Hepatic stellate cell (primary cell): ENCODE results near the gene SIRPG.
"Not testable (repeated sequence)": the region's sequence is repeated elsewhere in the genome, so short reads cannot be mapped to it uniquely, and the experiment has no call there.

Experiments used
- DNase-seq: peaks from one replicate; pipeline ENCODE4 v3.0.0; 2011; ENCODE audit warnings: low spot score

SIRPG gene

DNA sequence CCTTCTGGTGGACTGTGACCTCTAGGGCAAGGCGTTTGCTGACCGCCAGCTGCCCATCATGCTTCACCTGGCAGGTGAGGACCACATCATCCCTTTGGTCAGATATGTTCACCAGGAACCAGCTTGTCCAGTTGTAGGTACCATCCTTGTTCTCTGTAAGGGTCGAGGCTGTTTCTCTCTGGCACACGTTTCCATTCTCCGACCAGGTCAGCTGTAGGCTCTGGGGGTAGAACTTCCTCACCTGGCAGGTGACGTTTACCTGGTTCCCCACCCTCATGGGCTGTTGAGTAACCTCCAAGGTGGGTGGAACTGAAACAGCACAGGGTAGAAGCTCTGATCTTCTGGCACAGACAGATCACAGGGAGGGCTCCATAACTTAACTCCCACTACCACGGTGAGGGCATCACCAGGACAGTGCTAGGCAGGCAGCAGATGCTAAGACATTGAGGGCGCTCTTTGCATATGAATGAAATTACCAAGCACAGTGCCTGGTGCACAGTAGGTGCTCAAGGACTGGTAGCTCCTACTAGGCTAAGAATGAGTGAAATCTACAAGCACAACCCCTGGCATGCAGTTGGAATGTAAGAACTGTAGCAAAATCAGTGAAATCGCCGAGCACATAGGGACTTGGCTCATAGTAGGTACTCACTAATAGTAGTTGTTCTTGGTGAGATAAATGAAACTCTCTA, 22.1 kb downstream of the SIRPG start:
- no peak for DNase-seq

DNA sequence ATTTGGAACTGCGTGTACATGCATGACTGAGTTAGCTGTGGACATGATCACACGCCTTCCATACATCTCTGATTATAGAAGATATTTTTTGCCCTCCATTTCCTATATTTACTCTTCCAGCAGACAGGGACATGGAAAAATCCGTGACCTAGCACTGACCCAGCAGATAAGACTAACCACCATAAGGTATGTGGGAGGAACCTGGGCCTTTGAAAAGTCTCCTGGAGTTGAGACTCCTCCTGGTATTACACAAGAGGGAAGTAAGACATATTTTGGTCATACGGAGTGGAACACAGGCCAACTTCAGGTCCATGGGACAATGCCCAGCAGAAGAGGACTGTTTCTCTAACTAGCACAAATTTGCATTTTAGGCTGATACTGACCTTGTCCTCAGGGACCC, 24.0 kb downstream of the SIRPG start:
- DNase-seq = no peak

DNA sequence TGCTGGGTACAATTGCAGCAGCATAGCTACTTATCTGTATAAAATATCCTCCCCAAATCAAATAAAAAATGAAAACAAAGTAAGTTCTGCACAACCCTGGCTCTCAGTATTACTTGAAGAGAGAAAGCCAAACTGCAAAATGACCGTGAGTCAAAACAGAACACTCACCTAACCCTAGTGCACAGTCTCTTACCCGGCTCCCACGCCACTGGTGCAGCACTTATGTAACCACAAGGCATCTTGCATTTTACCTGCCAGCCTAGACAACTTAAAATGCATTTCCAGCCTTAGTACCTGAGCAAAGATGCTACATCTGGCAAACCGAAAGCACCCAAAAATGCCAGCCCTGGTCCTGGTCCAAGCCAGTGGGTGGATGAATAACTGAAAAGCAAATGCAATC, 25.4 kb downstream of the SIRPG start:
- DNase-seq = no peak

DNA sequence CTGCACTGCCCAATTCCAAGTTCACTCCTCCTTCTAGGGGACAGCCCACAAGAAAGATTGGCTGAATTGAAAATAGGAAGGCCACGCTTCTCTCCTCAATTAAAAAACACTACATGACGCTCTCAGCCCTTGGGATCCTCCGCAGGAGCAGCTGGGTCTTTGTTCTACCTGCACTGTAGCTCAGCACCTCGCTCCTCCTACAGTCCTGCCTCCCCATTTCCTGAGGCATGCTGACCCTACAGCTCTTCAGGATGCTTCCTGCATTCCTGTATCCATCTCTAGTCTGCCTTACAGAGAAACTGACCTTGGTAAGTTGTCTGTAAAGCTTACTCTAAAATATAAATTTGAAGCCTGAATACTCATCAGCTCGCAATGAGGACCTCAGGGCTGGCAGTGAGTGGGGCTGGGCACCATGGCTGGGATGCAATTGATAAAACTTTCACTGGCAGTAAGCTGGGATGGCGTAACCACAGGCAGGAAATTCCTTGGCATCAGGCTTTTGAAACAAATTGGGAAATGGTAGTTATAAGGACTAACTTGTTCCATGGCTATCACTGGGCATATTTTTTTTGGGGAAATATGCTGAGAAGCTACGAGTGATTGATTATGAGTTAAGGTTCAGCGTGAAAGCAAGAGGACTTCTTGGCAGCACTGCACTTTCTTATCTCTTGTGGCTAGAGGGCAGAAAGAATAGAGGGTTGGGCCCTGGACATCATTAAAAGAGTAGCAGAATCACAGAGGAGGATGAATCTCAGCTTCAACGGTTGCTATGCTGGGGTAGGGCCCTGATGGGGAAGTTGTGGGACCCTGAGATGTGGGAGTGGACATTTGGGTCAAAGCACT, 26.0 kb downstream of the SIRPG start:
- no peak for DNase-seq

DNA sequence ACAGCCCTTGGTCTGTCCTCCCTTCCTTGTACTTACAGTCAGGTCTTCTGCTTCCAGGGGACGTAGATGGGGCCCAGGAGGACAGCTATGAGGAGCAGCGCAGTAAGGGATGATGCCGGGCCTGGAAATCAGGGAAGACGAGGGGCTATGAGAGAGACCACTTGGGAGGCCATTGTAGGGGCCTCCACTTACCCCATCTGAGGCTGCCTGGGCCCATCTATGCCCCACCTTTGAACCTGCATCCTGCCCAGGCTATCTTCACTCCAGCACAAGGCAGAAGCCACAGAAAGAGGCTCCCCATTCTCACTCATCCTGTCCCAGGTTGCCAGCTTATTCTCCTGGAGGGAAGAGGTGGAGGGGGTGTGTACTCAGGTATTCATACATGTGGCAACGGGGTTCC, 27.4 kb downstream of the SIRPG start:
- no peak for DNase-seq

DNA sequence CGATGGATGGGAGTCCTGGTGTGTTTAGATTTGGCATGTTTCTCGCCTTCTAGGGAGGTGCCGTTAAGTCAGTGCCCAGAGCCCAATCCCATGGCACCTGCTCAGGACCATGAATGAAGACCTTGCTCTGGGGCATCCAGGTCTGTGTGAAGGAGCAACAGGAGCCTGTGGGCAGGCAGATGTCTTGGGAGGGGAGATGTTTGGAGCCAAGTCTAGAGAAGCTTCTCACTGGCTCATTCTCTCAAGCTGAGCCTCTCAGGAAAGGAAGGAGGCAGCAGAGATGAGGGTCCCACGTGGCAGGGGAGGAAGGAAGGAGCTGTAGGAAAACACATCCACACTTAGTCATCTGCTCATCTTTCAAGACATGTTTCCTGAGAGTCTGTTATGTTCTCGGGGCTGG, 28.3 kb downstream of the SIRPG start:
- no peak for DNase-seq

DNA sequence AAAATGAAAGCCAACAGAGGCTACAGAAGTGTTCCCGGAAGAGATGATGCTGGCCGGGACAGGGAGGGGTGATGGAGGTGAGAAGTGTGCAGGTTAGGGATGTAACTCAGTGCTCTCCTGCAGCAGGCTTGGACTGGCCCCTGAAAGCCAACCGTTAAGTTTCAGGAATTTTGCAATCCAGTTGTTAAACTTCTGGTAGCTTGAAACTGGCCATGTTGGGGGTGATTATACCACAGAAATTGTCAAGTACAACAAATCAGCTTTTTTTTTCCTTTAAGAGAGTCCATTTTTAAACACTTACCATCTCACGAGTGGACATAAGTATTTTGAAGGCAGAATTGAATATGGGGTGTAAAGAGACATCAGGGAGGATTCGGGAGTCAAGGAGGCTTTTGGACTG, 29.0 kb downstream of the SIRPG start:
- no peak for DNase-seq

DNA sequence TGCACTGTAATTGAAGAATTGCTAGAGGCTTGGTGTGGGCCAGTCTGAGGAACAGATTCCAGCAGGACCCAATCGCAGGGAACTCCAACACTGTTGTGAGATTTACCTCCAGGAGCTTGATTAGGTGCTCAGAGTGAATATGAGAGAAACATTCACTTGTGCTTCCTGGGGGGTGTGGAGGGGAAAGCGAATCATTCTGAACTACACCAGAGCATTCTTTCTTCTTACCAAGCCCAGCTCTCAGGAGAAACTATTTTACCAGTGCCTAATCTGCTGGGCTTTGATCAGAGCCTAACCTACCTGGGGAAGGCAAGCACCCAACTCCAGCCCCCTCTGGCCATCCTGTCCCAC, 30.4 kb downstream of the SIRPG start:
- no peak for DNase-seq

DNA sequence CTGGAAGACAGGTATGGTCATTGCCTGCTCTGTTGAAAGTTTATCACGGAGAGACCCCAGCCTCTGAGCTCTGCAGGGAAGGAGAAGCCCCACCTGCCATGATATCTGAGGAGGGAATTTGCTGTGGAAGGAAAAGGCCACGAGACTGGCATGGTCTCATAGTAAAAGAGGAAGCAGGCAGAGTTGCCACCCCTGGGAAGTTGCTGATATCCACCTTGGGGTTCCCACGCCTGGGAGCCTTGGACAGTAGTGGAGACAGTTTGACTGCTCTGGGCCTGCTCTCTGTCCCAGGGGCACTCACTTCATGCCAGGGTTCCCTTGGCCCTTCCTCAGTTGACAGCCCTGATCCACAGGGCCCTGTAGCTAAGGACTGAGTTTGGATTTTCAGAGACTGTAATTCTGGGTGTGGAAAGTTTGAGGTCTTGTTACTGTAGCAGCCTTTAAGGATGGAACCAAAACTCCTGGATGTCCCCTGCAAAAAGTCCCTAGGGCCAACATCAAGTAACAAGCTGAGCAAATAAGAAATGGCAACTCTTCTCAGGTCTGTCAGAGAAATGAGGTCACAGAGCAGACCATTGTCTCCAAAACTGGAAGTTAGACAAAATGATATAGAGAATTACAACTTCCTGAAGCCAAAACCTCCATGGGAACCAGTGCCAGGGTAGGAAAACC, 30.9 kb downstream of the SIRPG start:
- no peak for DNase-seq

DNA sequence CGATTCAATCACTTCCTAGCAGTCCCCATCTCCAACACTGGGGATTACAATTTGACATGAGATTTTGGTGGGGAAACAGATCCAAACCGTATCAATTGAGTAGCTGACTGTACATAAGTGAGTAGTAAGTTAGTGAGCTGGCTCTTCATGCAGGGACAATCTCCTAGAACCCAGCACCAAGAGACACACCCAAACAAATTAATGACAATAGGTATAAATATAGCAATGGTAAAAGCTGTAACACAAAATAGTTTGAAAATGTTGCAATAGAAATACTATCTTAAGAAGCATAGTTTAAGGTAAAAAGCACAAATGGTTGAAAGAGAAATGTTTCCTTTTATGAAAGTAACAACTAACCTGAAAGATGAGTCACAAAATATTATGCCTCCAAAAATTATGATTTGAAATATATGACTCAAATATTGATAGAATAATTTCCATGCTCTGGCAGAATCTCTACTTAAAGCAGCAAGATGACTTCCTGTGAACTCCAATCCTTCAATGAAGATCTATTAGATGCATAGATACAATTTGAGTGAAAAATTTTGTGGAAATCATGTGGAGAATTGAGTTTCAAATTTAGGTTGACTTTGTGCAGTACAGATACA, 32.4 kb downstream of the SIRPG start:
- DNase-seq = no peak

DNA sequence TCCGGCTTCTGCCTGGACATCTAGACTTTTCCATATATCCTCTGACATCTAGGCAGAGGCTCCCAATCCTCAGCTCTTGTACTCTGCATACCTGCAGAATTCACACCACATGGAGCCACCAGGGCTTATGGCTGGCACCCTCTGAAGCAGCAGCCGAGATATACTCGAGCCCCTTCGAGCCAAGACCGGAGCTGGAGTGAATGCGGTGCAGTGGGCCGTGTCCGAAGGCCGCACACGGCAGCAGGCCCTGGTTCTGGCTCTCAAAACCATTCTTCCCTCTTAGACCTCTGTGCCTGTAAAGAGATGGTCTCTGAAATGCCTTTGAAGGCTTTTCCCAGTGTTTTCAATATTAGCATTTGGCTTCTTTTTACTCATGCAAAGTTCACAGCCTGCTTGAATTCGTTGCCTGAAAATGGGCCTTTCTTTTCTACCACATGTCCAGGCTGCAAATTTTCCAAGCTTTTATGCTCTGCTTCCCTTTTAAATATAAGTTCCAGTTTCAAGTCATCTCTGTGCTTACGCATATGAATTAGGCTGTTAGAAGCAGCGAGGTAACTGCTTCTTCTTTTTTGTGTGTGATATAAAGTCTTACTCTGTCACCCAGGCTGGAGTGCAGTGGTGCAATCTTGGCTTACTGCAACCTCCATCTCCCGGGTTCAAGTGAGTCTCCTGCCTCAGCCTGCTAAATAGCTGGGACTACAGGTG, 33.9 kb downstream of the SIRPG start:
- no peak for DNase-seq

DNA sequence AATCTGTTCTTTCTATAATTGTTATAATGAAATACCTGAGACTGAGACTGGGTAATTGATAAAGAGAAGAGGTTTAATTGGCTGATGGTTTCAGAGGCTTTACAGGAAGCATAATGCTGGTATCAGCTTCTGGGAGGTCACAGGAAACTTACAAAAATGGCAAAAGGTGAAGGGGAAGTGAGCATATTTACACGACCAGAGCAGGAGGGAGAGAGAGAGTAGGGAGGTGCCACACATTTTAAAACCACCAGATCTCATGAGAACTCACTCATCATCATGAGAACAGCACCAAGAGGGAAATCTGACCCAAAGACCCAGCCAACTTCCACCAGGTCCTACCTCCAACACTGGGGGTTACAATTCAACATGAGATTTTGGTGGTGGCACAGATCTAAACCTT, 35.1 kb downstream of the SIRPG start:
- DNase-seq = no peak

DNA sequence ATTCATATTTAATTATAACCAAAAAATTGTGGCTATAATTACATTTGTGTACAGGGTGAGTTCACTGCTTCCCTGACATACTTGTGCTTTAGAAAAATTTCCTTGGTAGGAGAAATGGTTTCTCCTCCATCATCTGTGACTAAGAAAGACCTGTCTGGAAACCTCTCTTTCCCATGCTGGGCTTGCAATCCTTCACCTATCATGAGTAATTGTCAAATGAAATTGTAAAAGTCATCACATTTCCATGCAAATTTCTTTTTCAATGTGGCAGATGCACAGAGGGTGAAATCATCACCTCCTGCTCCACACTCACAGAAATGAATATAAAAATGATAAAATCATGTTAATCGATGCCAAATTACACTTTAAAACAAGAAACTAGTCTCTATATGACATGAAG, 36.3 kb downstream of the SIRPG start:
- no peak for DNase-seq

DNA sequence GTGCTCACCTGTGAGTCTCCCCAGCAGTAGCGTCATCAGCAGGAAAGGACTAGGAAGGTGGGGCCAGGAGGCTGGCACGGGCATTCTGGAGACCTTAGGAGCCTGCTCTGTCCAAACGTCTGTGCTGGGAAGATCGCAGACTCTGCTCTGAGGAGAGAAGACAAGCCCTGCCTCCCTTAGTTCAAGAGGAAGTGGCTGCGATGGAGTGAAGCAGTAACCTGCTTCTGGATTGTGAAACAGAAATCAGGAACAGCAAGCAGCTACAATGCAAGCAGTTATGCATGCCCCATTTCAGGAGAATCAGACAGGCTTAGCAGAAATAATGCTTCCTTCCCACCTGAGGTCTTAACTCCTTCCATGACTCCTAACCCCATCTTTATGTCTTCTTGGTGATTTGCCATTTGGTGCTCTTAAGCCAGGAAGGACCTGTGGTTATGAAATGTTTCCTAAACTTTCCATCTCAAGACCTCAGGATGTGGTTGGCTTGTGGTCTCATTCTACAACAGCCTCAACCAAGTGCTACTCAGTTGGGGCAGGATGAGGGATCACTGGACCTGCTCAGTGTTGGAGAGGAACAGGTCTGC, 37.6 kb downstream of the SIRPG start, which contains the start of gene SIRPB1:
Gene SIRPB1 (minus strand): TSS at position 149 of the 584 bp plus-strand sequence. CDS start 65 bp downstream, at position 84.
- no peak for DNase-seq

DNA sequence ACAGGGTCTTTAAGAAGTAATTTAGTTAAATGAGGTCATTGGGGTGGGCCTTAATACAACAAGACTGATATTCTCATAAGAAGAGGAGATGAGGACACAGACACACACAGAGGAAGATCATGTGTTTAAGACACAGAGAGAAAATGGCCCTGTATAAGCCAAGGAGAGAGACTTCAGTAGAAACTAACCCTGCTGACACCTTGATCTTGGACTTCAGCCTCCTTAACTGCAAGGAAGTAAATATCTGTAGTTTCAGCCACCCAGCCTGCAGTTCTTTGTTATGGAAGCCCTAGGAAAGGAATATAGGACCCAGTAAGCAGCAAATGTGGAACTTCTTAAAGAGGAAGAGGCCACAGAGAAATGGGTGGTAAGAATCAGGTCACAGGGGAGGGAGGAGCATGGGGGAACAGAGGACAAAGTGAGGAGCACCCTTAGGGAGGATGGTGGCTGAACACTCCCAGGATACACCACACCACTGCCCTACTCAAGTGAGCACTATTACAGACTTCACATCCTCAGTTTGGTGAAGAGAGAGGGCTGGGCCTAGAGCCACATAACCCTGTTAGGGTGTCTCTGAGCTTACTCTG, 38.5 kb downstream of the SIRPG start:
- DNase-seq = no peak

DNA sequence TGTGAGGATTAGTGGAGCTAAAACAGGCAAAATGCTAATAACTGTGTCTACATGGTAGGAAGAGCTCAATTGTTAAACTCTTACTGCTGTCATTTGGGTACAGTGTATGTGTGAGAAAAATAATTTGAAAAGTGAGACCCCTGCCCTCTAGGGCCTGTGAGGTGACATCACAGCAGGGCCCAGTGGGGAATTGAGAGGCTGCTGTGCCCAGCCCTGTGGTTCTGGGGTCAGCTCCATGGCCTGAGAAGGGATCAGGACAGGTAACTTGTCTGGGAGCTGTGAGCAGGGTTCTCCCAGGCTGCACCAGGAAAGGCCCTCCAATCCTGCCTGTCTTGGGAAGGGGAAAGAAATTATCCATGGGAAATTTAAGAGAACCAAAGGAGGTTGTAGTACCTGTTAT, 39.1 kb downstream of the SIRPG start:
- no peak for DNase-seq

DNA sequence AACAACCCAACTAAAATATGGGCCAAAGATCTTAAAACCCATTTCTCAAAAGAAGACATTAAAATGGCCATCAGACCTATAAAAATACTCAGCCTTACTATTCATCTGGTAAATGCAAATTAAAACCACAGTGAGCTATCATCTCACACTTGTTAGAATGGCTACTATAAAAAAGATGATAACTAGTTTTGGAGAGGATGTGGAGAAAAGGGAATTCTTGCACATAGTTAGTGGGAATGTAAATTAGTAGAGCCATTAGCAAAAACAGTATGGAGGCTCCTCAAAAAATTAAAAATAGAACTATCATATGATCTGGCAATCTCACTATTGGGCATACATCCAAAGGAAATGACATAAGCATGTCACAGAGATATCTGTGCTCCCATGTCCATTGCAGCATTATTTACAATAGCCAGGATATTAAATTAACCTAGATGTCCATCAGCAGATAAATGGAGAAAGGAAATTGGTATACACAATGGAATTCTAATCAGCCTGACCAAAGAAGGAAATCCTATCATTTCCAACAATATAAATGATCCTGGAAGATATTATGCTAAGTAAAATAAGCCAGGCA, 40.6 kb downstream of the SIRPG start:
- DNase-seq = no peak

DNA sequence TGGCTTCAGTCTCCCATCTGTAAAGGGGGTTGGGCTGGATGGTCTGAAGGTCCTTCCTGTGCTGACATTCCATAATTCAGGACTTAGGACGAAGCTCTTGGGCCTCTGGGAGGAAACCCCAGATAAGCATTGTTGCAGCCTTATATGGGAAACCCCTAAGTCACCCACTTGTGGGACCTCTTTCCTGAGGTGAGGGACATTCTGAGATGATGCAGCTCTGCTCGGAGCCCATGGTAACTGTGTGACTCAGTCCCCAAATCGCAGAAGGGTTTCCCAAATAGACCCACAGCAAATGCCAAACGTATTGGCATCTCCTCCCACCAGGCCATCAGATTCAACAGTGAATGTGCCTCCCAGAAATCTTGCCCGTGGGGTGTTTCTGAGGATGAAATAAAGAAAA, 47.2 kb downstream of the SIRPG start:
- not testable (repeated sequence) for DNase-seq

DNA sequence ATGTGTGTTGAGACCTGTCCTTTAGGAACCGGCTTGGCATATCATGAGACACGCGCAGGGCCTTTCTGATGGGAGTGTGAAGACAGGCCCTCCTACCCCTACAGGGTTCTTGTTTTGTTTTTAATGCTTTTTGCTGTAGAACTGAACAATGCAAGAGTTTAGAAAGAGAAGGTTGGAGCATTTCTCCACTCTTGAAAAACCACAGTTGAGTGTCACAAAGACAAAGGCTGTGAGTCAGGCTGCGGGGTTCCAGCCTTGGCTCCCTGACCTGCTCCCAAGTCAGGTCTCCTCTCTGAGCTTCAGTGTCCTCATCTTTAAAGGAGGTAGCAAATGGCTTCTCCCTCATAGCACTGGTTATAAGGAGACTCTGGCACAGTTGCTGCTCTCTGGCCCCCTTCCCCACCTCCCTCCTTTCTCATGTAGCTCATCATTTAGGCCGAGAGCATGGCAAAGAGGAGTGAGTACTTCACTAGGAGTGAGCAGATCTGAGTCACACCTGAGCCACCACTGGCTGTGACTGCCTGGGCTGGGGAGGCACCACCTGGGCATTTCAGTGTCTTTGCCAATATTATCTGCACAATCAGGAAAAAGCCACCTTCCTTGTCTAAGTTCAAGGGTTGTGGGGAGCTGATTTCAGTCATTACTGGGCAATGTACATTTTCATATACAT, 48.8 kb downstream of the SIRPG start:
- DNase-seq = not testable (repeated sequence)

DNA sequence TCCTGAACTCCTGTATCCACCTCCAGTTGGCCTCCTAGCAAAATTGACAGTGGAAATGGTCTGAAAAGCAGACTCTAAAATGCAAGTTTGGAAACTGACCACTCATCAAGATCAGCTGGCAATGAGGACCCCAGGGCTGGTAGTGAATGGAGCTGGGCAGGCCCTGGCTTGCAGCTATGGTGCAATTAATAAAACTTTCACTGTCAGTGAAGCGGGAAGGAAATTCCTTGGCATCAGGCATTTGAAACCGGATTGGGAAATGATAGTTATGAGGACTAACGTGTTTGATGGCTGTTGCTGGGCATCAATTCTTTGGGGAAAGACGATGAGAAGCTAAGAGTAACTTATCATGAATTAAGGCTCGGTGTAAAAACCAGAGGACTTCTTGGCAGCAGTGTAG, 56.8 kb downstream of the SIRPG start:
- DNase-seq = no peak
